ENCODE results near the gene CC2D2B. TPM values are rescaled to one million over a fixed set of nuclear protein-coding genes. Genes with fewer than 3 reads are reported as not detected.

CC2D2B gene, protein sequence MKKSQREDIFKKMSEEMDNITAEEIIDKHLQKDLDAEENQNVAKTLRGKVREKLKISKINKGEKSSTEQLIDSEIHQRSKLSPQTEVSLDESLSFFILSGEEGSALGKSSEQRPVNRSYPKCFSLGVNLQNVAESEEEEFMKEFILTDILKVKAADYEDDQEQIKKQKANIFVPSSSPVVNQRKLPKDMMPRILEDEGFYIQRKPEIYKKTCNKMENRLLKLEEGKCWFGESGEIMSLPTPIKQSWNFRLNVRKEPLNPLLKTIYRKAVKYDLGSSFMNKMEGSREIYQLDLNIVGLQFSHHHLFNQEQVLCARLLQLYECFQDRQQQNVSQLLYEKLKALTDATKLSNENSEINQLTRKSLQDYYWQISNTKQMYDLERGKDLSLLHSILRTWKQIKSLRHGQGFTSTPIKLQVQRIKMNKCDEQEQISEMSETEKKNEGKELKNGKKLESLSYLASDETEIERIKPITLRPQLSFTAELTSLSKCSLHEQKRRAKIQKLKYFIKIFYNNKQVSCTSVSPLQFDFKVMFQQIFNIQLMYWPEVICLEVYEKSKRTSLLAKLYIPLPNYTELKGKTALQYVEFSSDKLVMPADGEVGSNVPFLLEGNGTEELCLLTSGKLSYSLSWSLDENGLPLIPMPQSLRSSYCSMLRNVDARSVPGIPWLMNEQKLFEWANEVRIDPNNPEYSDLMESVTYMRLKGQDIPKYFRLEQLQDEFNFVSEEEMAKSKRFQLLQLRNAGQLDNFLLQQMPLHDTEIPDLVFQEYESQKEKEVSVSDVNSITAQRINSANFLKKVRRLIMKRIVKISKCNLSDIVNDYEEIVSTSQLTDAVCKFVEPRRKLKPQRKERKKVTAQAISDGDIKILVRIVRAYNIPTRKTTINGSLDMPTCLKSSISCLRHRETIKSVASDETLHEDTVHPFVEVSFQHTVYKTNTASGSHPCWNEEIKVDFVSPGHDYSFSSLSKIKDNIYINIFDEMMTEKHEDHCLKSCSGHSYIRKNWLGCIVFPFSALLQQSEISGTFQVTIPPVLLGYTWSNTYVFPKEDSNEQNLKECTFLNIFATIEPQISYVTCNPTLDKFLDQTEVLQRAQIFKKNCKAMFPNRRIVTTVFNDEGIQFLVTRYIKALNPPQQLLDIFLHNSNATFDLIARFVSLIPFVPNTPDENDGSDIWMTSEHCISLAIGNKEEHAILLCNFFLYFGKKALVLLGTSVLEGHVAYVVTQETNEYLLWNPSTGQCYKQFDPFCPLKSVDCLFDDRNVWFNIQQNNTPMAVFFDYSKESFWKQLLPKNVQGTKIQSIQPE (N-terminal part only)
- total RNA-seq (2022; extraction: Qiagen RNA extraction; ENCODE audit: low read depth), result 0.10 TPM in 1 of 5 replicates, not detected in the others

DNA sequence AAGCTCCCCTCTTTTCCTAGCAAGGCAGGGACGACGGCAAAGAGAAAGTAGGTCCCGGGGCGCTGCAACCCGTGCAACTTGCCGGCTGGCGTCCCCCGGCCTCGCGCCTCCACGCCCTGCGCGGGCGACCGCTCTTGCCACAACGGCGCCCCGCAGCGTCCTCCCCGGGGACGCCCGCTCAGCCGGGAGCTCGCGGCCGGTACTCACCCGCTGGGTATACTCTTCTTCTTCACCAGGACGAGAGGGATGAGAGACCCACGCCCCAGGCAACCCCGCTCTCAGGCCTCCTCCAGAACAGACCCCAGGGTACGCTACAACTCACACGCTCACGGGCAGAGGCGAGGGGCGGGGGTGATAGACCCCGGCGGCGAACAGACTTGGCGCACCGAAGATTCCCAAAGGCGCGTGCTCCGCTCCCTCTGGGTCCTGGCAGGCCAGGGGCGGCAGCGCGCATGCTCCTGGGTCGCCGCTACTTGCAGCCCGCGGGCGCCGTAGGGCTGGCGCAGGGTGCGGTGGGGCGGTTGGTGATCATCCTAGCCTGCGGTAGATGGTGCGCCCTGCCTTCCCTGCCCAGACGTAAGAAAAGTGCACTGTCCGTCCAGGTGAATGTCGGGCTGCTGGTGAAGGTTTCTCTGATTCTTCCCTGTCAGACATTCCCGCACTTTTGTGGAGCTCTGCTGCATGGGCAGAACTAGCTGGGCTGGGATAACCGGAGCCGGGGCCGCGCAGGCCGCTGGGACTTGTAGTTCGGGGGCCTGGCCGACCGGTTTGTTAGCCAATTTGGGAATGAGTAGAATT lies at the start of gene CC2D2B:
TSS of gene CC2D2B (plus strand) at position 520 of the 798 bp plus-strand sequence. CDS start 3,349 bp downstream, outside the sequence.

DNA sequence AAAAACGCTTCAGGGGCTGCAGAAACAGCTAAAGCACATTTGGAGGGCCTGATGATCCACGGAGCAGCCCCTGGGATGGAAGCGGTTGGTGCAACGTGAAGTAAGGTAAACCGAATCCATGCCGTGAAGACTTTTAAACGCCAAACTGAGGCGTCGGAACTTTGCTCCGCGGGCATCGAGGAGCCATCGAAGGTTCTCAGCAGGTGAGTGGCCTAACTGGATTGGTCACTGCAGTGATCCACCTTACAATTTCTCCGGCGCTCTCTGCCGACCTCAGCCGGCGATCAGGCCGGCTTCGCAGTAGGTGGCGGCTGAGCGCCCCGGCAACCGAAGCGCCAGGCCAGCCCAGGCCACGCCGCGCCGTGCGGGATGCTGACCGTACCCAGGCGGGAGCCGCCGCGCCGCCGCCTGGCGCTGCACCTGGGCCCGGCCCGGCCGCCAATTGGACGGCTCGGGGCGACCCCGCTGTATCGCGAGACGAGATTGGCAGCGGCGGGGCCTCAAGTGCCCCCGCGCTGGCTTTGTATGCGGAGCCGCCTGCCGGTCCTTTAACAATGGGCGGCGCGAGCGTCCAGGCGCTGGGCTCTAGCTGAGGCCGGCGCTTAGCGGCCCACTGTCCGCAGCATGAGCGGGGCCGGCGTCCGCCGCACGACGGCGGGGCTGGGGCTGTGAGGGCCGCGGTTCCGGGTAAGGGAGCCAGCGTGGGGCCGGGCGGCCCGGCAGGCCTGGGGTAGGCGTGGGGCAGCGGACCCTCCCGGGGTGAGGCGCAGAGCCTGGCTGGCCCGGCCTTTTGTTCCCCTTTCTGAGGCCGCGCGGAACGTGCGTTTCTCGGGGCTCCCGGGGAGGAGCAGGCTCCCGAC lies 135.5 kb downstream of the CC2D2B start, which contains the start of gene CCNJ:
TSS of gene CCNJ (plus strand) at position 551 of the 860 bp plus-strand sequence. CDS start 811 bp downstream, outside the sequence.

Other genes with a start within 250 kb of the CC2D2B start
- gene TCTN3, start 214.0 kb upstream of the CC2D2B start, total RNA-seq (2022; extraction: Qiagen RNA extraction; ENCODE audit: low read depth), result 37.8 to 47.5 TPM (median 44.1 TPM) in 5 replicates
- gene ENTPD1, start 151.8 kb upstream of the CC2D2B start, total RNA-seq (2022; extraction: Qiagen RNA extraction; ENCODE audit: low read depth), result 0.05 TPM in 1 of 5 replicates, not detected in the others
- 5.0 to 7.5 TPM (median 7.2 TPM) in 5 replicates for gene CCNJ, start 135.6 kb downstream of the CC2D2B start, total RNA-seq (2022; extraction: Qiagen RNA extraction; ENCODE audit: low read depth)
- gene ZNF518A, start 222.3 kb downstream of the CC2D2B start, total RNA-seq (2022; extraction: Qiagen RNA extraction; ENCODE audit: low read depth), result 4.4 to 8.2 TPM (median 6.8 TPM) in 5 replicates

Data from A549 treated with GW870086 at 1 μM for 4 hours (cell line).